ENCODE data around the gene MYO1C. TPM values are rescaled to one million over a fixed set of nuclear protein-coding genes. Genes with fewer than 3 reads are reported as not detected.

The MYO1C gene
- total RNA-seq, 2 donors from 2014 or later = 75.5 to 90.0 TPM

- no peaks in the 10 kb centered on the region for H3K9me3 ChIP-seq (ENCODE audit: control insufficient read depth, low read length)
- H3K36me3 ChIP-seq (ENCODE audit: control insufficient read depth, insufficient read depth, low read length) = no peaks in the 10 kb centered on the region
- Mint-ChIP-seq H3K36me3 (ENCODE audit: low read depth) (peaks cover 7% of the 10 kb centered on the region), H3K4me1 (peaks cover 12% of the 10 kb centered on the region), H3K9me3 (no peaks in the 10 kb centered on the region), H3K27me3 (ENCODE audit: insufficient read depth) (peaks cover 2% of the 10 kb centered on the region), H3K27ac (no peak overlapping the region), H3K4me3 (no peak overlapping the region)
- DNase-seq = no peak
- no peaks in the 10 kb centered on the region for H3K27me3 ChIP-seq (ENCODE audit: control insufficient read depth, insufficient read depth, low read length, poor library complexity, severe bottlenecking)
- no peak for TF ChIP-seq CTCF (conservative IDR thresholded peaks at IDR 0.05)
- H3K27ac ChIP-seq (ENCODE audit: low read depth, low read length) = no peak overlapping the region
- no peak overlapping the region for H3K9ac ChIP-seq (ENCODE audit: extremely low read depth, low read length, poor library complexity, severe bottlenecking)
- H3K4me3 ChIP-seq (ENCODE audit: low read length) = no peak overlapping the region
- H3K4me1 ChIP-seq (ENCODE audit: control insufficient read depth, insufficient read depth, low read length) = no peaks in the 10 kb centered on the region
- whole genome bisulfite sequencing, 2 experiments (ENCODE audit: insufficient coverage in 1 of 2, insufficient read length in 1 of 2) = 94% methylated on average over 7 to 14 of the region's 14 CpGs
These were observed 4.4 kb upstream of the MYO1C start for GRCh38 chr17:1496869-1497268.

- TF ChIP-seq CTCF (conservative IDR thresholded peaks at IDR 0.05) = no peak
- H3K4me1 Mint-ChIP-seq = peaks cover 18% of the 10 kb centered on the region
These were observed 2.9 kb upstream of the MYO1C start for GRCh38 chr17:1495265-1495989.

GRCh38 chr17:1494736-1495253 lies 2.3 kb upstream of the MYO1C start:
- H3K4me3 Mint-ChIP-seq = no peak overlapping the region

More at GRCh38 chr17:1495265-1495989, 2.9 kb upstream of the MYO1C start:
- no peak for DNase-seq
- no peaks in the 10 kb centered on the region for H3K9me3 Mint-ChIP-seq
- Histone ChIP-seq H3K4me3 (ENCODE audit: low read length) (no peak overlapping the region), H3K4me1 (ENCODE audit: control insufficient read depth, insufficient read depth, low read length) (no peaks in the 10 kb centered on the region), H3K27me3 (ENCODE audit: control insufficient read depth, insufficient read depth, low read length, poor library complexity, severe bottlenecking) (no peaks in the 10 kb centered on the region), H3K36me3 (ENCODE audit: control insufficient read depth, insufficient read depth, low read length) (no peaks in the 10 kb centered on the region), H3K9me3 (ENCODE audit: control insufficient read depth, low read length) (no peaks in the 10 kb centered on the region), H3K27ac (ENCODE audit: low read depth, low read length) (no peak overlapping the region), H3K9ac (ENCODE audit: extremely low read depth, low read length, poor library complexity, severe bottlenecking) (no peak overlapping the region)
- WGBS, 2 experiments (ENCODE audit: insufficient coverage in 1 of 2, insufficient read length in 1 of 2) = 93 to 96% methylated on average over 7 to 14 of the region's 14 CpGs
- H3K36me3 Mint-ChIP-seq (ENCODE audit: low read depth) = peaks cover 7% of the 10 kb centered on the region
- H3K27ac Mint-ChIP-seq = no peak overlapping the region
- no peak overlapping the region for H3K4me3 Mint-ChIP-seq
- peaks cover 3% of the 10 kb centered on the region for H3K27me3 Mint-ChIP-seq (ENCODE audit: insufficient read depth)

More at GRCh38 chr17:1494736-1495253, 2.3 kb upstream of the MYO1C start:
- H3K36me3 Mint-ChIP-seq (ENCODE audit: low read depth) = peaks cover 7% of the 10 kb centered on the region
- no peak for TF ChIP-seq CTCF (conservative IDR thresholded peaks at IDR 0.05)
- Histone ChIP-seq H3K9ac (ENCODE audit: extremely low read depth, low read length, poor library complexity, severe bottlenecking) (no peak overlapping the region), H3K9me3 (ENCODE audit: control insufficient read depth, low read length) (no peaks in the 10 kb centered on the region), H3K27me3 (ENCODE audit: control insufficient read depth, insufficient read depth, low read length, poor library complexity, severe bottlenecking) (no peaks in the 10 kb centered on the region), H3K4me1 (ENCODE audit: control insufficient read depth, insufficient read depth, low read length) (no peaks in the 10 kb centered on the region), H3K36me3 (ENCODE audit: control insufficient read depth, insufficient read depth, low read length) (no peaks in the 10 kb centered on the region), H3K4me3 (ENCODE audit: low read length) (no peak overlapping the region), H3K27ac (ENCODE audit: low read depth, low read length) (no peak overlapping the region)
- H3K9me3 Mint-ChIP-seq = no peaks in the 10 kb centered on the region
- H3K27me3 Mint-ChIP-seq (ENCODE audit: insufficient read depth) = peaks cover 5% of the 10 kb centered on the region
- no peak overlapping the region for H3K27ac Mint-ChIP-seq
- H3K4me1 Mint-ChIP-seq = peaks cover 19% of the 10 kb centered on the region
- WGBS, 2 experiments (ENCODE audit: insufficient coverage in 1 of 2, insufficient read length in 1 of 2) = 93 to 95% methylated on average over 11 of the region's 11 CpGs
- no peak for DNase-seq
